AG09309 (cell line): ENCODE data around the gene ENAH.

Source experiments
- DNase-seq: peaks from one replicate; pipeline ENCODE4 v3.0.0-alpha.2; 2010; ENCODE audit warnings: low read depth
- H3K4me3 ChIP-seq: 2 replicates; pipeline ENCODE4 v1.5.1; 2011; ENCODE audit warnings: mild to moderate bottlenecking, low read depth, low read length, moderate library complexity; ENCODE audit not compliant: control insufficient read depth
- CTCF ChIP-seq: IDR thresholded peaks from 2 replicates; pipeline ENCODE4 v1.5.1; 2011; ENCODE audit warnings: mild to moderate bottlenecking, low read depth, low read length, inconsistent platforms; ENCODE audit not compliant: insufficient read depth, control insufficient read depth; ENCODE audit errors: missing control alignments

Gene ENAH

GRCh38 chr1:225450491-225451191, 202.3 kb downstream of the ENAH start:
- H3K4me3 ChIP-seq: no peak overlapping the region
- no peak for TF ChIP-seq CTCF
- DNase-seq: no peak

GRCh38 chr1:225449774-225450173, 203.1 kb downstream of the ENAH start:
- no peak for TF ChIP-seq CTCF

GRCh38 chr1:225449261-225449660, 203.7 kb downstream of the ENAH start:
- no peak for TF ChIP-seq CTCF
- no peak overlapping the region for H3K4me3 ChIP-seq
- no peak for DNase-seq

More at GRCh38 chr1:225449774-225450173, 203.1 kb downstream of the ENAH start:
- H3K4me3 ChIP-seq: no peak overlapping the region
- no peak for DNase-seq

GRCh38 chr1:225448146-225448805, 204.6 kb downstream of the ENAH start:
- TF ChIP-seq CTCF: no peak
- H3K4me3 ChIP-seq: no peak overlapping the region
- no peak for DNase-seq

GRCh38 chr1:225447650-225448089, 205.3 kb downstream of the ENAH start:
- no peak overlapping the region for H3K4me3 ChIP-seq
- no peak for DNase-seq
- TF ChIP-seq CTCF: no peak

GRCh38 chr1:225446981-225447615, 205.8 kb downstream of the ENAH start:
- no peak for TF ChIP-seq CTCF
- no peak for DNase-seq
- no peak overlapping the region for H3K4me3 ChIP-seq
